Vagina (tissue), 2 donors: ENCODE measurements around the gene GOSR2. TPM values are rescaled to one million over a fixed set of nuclear protein-coding genes. Genes with fewer than 3 reads are reported as not detected.
"Not testable (repeated sequence)": the region's sequence is repeated elsewhere in the genome, so short reads cannot be mapped to it uniquely, and the experiment has no call there.

Experiments used
- DNase-seq, 2 donors: peaks; one replicate each; pipeline ENCODE4 v3.0.0-alpha.2; 2017; ENCODE audit errors: extremely low spot score in 2 of 2
- H3K27ac ChIP-seq: fragments of 200-600 bp; sonication (generic); one replicate; pipeline ENCODE4 v1.5.1; 2019
- H3K27me3 ChIP-seq: fragments of 200-600 bp; sonication (generic); one replicate; pipeline ENCODE4 v1.5.1; 2019
- H3K36me3 ChIP-seq, 2 donors: fragments of 200-600 bp; sonication (generic); one replicate each; pipeline ENCODE4 v1.5.1; 2017 to 2019
- H3K4me1 ChIP-seq: fragments of 200-600 bp; sonication (generic); one replicate; pipeline ENCODE4 v1.5.1; 2019
- H3K4me3 ChIP-seq, 2 donors: fragments of 200-600 bp; sonication (generic); 1 replicate in 1 of 2; 2 replicates in 1 of 2; pipeline ENCODE4 v1.5.1; 2016 to 2019
- H3K9me3 ChIP-seq: fragments of 200-600 bp; sonication (generic); one replicate; pipeline ENCODE4 v1.5.1; 2019
- POLR2A ChIP-seq, 2 donors: fragments of 450-650 bp; IDR thresholded peaks; one replicate each; pipeline ENCODE4 v1.6.1; 2017; ENCODE audit warnings: antibody characterized with exemption in 2 of 2, mild to moderate bottlenecking in 2 of 2, moderate library complexity in 2 of 2
- POLR2AphosphoS5 ChIP-seq, 2 donors: sonication (generic); formaldehyde crosslinking; IDR thresholded peaks; one replicate each; pipeline ENCODE4 v1.9.0; 2017; ENCODE audit warnings: antibody characterized with exemption in 2 of 2, mild to moderate bottlenecking in 2 of 2, low read depth in 1 of 2; ENCODE audit not compliant: insufficient read depth in 1 of 2
- intact Hi-C: fragments of 100-400 bp; cut with DNase I; formaldehyde crosslinking; loops from one replicate; pipeline ENCODE4 v1.15.1; 2023
- total RNA-seq: library from RNA; depleted of rRNA; stranded (reverse); fragments of >200 nt; gene quantifications from one replicate; pipeline ENCODE4 v1.2.3, GENCODE V29; 2016
- TF ChIP-seq, protein P1 (sequence below), 3 experiments: fragments of 450-650 bp in 2 of 3; fragments of 200-600 bp in 1 of 3; sonication (generic) in 1 of 3; IDR thresholded peaks; one replicate each; pipeline ENCODE4 v1.5.1; 2017 to 2019; ENCODE audit warnings: antibody characterized with exemption in 3 of 3, mild to moderate bottlenecking in 2 of 3, moderate library complexity in 2 of 3

GOSR2 gene
- total RNA-seq, 1 donor from 2014 or later: 48.1 TPM

DNA sequence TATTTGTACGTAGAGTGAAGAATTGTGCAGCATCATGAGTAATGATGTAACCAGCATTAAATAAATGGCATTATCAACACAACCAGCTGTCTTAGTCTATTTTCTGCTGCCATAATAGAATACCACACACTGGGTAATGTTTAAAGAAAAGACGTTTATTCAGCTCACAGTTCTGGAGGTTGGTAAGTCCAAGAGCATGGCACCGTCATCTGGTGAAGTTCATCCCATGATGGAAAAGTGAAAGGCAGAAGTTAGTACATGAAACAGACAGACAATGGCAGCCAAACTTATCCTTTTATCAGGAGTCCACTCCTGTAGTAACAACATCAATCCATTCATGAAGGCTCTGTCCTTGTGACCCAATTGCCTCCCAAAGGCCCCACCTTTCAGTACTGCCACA, 6.3 kb upstream of the GOSR2 start:
- intact Hi-C loops: no loop called here
- no peaks in the 10 kb centered on the region for H3K27me3 ChIP-seq
- TF ChIP-seq POLR2AphosphoS5 (IDR thresholded peaks at IDR 0.05; ENCODE audit: insufficient read depth in 1 of 2, low read depth in 1 of 2): no peak
- TF ChIP-seq, protein P1, sequence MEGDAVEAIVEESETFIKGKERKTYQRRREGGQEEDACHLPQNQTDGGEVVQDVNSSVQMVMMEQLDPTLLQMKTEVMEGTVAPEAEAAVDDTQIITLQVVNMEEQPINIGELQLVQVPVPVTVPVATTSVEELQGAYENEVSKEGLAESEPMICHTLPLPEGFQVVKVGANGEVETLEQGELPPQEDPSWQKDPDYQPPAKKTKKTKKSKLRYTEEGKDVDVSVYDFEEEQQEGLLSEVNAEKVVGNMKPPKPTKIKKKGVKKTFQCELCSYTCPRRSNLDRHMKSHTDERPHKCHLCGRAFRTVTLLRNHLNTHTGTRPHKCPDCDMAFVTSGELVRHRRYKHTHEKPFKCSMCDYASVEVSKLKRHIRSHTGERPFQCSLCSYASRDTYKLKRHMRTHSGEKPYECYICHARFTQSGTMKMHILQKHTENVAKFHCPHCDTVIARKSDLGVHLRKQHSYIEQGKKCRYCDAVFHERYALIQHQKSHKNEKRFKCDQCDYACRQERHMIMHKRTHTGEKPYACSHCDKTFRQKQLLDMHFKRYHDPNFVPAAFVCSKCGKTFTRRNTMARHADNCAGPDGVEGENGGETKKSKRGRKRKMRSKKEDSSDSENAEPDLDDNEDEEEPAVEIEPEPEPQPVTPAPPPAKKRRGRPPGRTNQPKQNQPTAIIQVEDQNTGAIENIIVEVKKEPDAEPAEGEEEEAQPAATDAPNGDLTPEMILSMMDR (IDR thresholded peaks at IDR 0.05): no peak
- no peak for TF ChIP-seq POLR2A (IDR thresholded peaks at IDR 0.05)
- DNase-seq: no peak
- H3K4me3 ChIP-seq: no peak overlapping the region
- no peak overlapping the region for H3K27ac ChIP-seq
- H3K9me3 ChIP-seq: no peaks in the 10 kb centered on the region
- H3K4me1 ChIP-seq: no peaks in the 10 kb centered on the region
- no peaks in the 10 kb centered on the region for H3K36me3 ChIP-seq

GRCh38 chr17:46917041-46917440, 5.9 kb upstream of the GOSR2 start:
- intact Hi-C loops: no loop called here
- H3K36me3 ChIP-seq: no peaks in the 10 kb centered on the region

GRCh38 chr17:46917516-46917915, 5.4 kb upstream of the GOSR2 start:
- Histone ChIP-seq H3K36me3 (no peaks in the 10 kb centered on the region), H3K9me3 (no peaks in the 10 kb centered on the region), H3K4me3 (no peak overlapping the region), H3K27me3 (no peaks in the 10 kb centered on the region), H3K4me1 (peaks cover 4% of the 10 kb centered on the region), H3K27ac (no peak overlapping the region)
- no peak for DNase-seq
- intact Hi-C loops: no loop called here
- TF ChIP-seq POLR2AphosphoS5 (IDR thresholded peaks at IDR 0.05; ENCODE audit: insufficient read depth in 1 of 2, low read depth in 1 of 2): no peak
- TF ChIP-seq, protein P1 (IDR thresholded peaks at IDR 0.05): no peak
- TF ChIP-seq POLR2A (IDR thresholded peaks at IDR 0.05): no peak

More at GRCh38 chr17:46917041-46917440, 5.9 kb upstream of the GOSR2 start:
- no peaks in the 10 kb centered on the region for H3K9me3 ChIP-seq
- TF ChIP-seq POLR2AphosphoS5 (IDR thresholded peaks at IDR 0.05; ENCODE audit: insufficient read depth in 1 of 2, low read depth in 1 of 2) (no peak), POLR2A (IDR thresholded peaks at IDR 0.05) (no peak)
- TF ChIP-seq, protein P1 (IDR thresholded peaks at IDR 0.05): no peak
- no peak for DNase-seq
- no peaks in the 10 kb centered on the region for H3K27me3 ChIP-seq
- no peak overlapping the region for H3K4me3 ChIP-seq
- no peaks in the 10 kb centered on the region for H3K4me1 ChIP-seq
- H3K27ac ChIP-seq: no peak overlapping the region

- intact Hi-C loops, DNase-seq, H3K9me3 ChIP-seq, H3K27ac ChIP-seq, H3K36me3 ChIP-seq, H3K27me3 ChIP-seq: not testable (repeated sequence)
- Histone ChIP-seq H3K4me1 (peaks cover 39% of the 10 kb centered on the region), H3K4me3 (peak overlapping the region in 1 of 2 donors; percentile 74)
Measured at GRCh38 chr17:46921962-46922361, 998 bp upstream of the GOSR2 start.

DNA sequence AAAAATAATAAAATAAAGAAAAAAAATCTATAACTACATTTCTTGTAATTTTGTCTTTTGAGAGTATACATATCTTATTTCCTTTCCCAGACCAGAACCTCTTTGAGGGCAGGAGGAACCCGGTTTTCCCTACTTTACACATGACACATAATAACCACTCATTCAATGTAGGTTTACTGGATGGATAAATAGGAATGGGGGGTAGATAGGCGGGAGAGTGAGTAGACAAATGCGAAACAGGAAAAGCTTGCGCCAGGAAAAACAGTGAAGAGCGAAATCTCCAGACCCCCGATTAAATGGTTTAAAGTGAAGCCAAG, 515 bp upstream of the GOSR2 start:
- DNase-seq: no peak
- peaks cover 42% of the 10 kb centered on the region for H3K4me1 ChIP-seq
- peak overlapping the region; percentile 74 to 94 for H3K4me3 ChIP-seq
- H3K36me3 ChIP-seq: no peaks in the 10 kb centered on the region
- H3K27me3 ChIP-seq: no peaks in the 10 kb centered on the region
- intact Hi-C loops: no loop called here
- peak overlapping the region; percentile 90 for H3K27ac ChIP-seq
- no peak for TF ChIP-seq POLR2AphosphoS5 (IDR thresholded peaks at IDR 0.05; ENCODE audit: insufficient read depth in 1 of 2, low read depth in 1 of 2)
- no peak for TF ChIP-seq POLR2A (IDR thresholded peaks at IDR 0.05)
- TF ChIP-seq, protein P1 (IDR thresholded peaks at IDR 0.05): no peak
- H3K9me3 ChIP-seq: no peaks in the 10 kb centered on the region
